22Rv1 (cell line): Measurements from ENCODE around the gene WDFY3.

Experiments used
- ZFX ChIP-seq: fragments of 450-650 bp; IDR thresholded peaks from 2 replicates; pipeline ENCODE4 v1.6.1; 2017; ENCODE audit warnings: antibody characterized with exemption, borderline replicate concordance
- TF ChIP-seq, protein P1 (sequence below): fragments of 450-650 bp; IDR thresholded peaks from 2 replicates; pipeline ENCODE4 v1.5.1; 2017; ENCODE audit warnings: mild to moderate bottlenecking

DNA sequence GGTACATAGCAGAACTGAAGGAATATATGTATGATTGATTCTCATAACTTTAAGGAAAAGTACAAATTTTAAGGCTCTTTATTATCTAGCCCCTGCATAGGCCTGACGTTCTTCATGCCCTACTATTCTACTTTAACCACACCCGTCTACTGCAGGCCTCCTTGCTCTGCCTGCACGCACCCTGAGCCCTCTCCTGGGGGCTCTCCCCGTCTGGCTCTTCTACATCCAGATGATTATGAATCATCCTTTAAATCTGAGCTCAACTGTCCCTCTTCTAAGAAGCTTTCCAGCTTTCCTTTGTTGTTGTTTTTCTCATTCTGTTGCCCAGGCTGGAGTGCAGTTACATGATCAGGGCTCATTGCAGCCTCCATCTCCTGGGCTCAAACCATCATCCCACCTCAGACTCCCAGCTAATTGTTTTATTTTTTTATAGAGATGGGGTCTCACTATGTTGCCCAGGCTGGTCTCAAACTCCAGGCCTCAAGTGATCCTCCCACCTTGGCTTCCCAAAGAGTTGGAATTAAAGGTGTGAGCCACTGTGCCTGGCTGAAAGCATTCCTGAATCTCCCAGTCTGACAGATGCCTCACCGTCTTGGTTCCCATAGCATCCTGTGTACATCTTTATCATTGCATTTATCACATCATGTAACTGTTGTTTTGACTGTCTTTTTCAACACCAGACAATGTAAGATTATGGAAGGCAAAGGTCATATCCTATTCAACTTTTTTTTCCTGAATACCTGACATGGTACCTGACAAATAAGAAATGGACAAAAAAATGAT lies 89.2 kb downstream of the WDFY3 start:
- TF ChIP-seq, protein P1, sequence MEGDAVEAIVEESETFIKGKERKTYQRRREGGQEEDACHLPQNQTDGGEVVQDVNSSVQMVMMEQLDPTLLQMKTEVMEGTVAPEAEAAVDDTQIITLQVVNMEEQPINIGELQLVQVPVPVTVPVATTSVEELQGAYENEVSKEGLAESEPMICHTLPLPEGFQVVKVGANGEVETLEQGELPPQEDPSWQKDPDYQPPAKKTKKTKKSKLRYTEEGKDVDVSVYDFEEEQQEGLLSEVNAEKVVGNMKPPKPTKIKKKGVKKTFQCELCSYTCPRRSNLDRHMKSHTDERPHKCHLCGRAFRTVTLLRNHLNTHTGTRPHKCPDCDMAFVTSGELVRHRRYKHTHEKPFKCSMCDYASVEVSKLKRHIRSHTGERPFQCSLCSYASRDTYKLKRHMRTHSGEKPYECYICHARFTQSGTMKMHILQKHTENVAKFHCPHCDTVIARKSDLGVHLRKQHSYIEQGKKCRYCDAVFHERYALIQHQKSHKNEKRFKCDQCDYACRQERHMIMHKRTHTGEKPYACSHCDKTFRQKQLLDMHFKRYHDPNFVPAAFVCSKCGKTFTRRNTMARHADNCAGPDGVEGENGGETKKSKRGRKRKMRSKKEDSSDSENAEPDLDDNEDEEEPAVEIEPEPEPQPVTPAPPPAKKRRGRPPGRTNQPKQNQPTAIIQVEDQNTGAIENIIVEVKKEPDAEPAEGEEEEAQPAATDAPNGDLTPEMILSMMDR, result no peak
- no peak for TF ChIP-seq ZFX
